Esophagus squamous epithelium (tissue), 5 donors: ENCODE results near the gene CYB561D1. TPM values are rescaled to one million over a fixed set of nuclear protein-coding genes. Genes with fewer than 3 reads are reported as not detected.

Source experiments
- DNase-seq: peaks from one replicate; lab custom pipeline; 2025; lab: John Stamatoyannopoulos, UW
- H3K27ac ChIP-seq, 4 donors: fragments of 200-600 bp; sonication (generic); one replicate each; pipeline ENCODE4 v1.5.1; 2016 to 2019; ENCODE audit warnings: mild to moderate bottlenecking in 1 of 4
- H3K27me3 ChIP-seq, 4 donors: fragments of 200-600 bp; sonication (generic); 1 replicate in 3 of 4; 2 replicates in 1 of 4; pipeline versions ENCODE4 v1.5.1 to v1.6.0; 2017 to 2021; ENCODE audit warnings: antibody characterized with exemption in 1 of 4
- H3K36me3 ChIP-seq, 3 donors: fragments of 200-600 bp; sonication (generic); one replicate each; pipeline ENCODE4 v1.5.1; 2016 to 2019
- H3K4me1 ChIP-seq, 3 donors: fragments of 200-600 bp; sonication (generic); one replicate each; pipeline ENCODE4 v1.5.1; 2017 to 2019
- H3K4me3 ChIP-seq, 4 donors: fragments of 200-600 bp; sonication (generic); 1 replicate in 3 of 4; 2 replicates in 1 of 4; pipeline ENCODE4 v1.5.1; 2016 to 2019; ENCODE audit warnings: mild to moderate bottlenecking in 2 of 4, moderate library complexity in 1 of 4
- H3K9me3 ChIP-seq, 3 donors: fragments of 200-600 bp; sonication (generic); one replicate each; pipeline ENCODE4 v1.5.1; 2016 to 2019
- POLR2A ChIP-seq, 4 donors: fragments of 450-650 bp; IDR thresholded peaks; one replicate each; pipeline ENCODE4 v1.6.1; 2017; ENCODE audit warnings: antibody characterized with exemption in 4 of 4, mild to moderate bottlenecking in 4 of 4, moderate library complexity in 3 of 4
- WGBS, 2 donors: methylation state at CpG; one replicate each; pipeline ENCODE4 v1.1.5; 2018; 5-methylcytosine and 5-hydroxymethylcytosine counted together
- intact Hi-C: fragments of 100-400 bp; cut with DNase I; formaldehyde crosslinking; loops from one replicate; pipeline ENCODE4 v1.15.0; 2022
- total RNA-seq, 4 donors: library from RNA; depleted of rRNA; stranded (reverse); fragments of >200 nt; gene quantifications; one replicate each; pipeline ENCODE4 v1.1.0, GENCODE V29; 2016
- TF ChIP-seq, protein P1 (sequence below), 6 experiments: fragments of 450-650 bp in 4 of 6; fragments of 200-600 bp in 2 of 6; sonication (generic) in 2 of 6; IDR thresholded peaks; one replicate each; pipeline ENCODE4 v1.5.1; 2016 to 2019; ENCODE audit warnings: antibody characterized with exemption in 6 of 6, mild to moderate bottlenecking in 4 of 6, moderate library complexity in 4 of 6
- donor health status: DM: yes; HTN: yes; CAD: no.

Gene CYB561D1
- total RNA-seq, 4 donors from 2014 or later, result 3.1 to 12.7 (median 7.3) TPM

DNA sequence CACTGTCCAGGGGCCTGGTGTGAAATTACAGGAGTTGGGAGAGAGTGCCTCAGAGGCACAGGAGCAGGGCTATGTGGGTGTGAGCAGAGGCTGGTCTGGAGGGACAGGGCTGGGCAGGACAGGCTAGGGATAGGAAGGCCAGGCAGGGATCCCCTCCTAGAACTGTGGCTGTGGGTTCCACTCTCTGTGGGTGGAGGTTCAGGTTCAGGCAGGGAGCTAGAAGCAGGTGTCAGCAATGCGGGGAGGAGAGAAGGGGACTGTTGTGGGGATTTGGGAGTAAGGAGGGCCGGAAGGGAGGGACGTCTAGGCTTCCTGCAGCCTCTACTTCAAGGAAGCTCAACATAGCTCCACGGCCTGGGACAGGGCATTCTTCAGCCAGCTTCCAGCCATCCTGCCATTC lies 37.5 kb downstream of the CYB561D1 start:
- Histone ChIP-seq H3K9me3 (no peaks in the 10 kb centered on the region), H3K4me3 (no peak overlapping the region), H3K27me3 (no peaks in the 10 kb centered on the region), H3K4me1 (peaks cover 0 to 24% (median 5%) of the 10 kb centered on the region in 3 donors), H3K36me3 (no peaks in the 10 kb centered on the region), H3K27ac (no peak overlapping the region)
- intact Hi-C loops, result loop anchor here (5.0 kb wide), 1 partner anchor 39 kb away; the partner anchor contains the start of gene CYB561D1
- no peak for DNase-seq
- TF ChIP-seq POLR2A (IDR thresholded peaks at IDR 0.05), result no peak
- TF ChIP-seq, protein P1, sequence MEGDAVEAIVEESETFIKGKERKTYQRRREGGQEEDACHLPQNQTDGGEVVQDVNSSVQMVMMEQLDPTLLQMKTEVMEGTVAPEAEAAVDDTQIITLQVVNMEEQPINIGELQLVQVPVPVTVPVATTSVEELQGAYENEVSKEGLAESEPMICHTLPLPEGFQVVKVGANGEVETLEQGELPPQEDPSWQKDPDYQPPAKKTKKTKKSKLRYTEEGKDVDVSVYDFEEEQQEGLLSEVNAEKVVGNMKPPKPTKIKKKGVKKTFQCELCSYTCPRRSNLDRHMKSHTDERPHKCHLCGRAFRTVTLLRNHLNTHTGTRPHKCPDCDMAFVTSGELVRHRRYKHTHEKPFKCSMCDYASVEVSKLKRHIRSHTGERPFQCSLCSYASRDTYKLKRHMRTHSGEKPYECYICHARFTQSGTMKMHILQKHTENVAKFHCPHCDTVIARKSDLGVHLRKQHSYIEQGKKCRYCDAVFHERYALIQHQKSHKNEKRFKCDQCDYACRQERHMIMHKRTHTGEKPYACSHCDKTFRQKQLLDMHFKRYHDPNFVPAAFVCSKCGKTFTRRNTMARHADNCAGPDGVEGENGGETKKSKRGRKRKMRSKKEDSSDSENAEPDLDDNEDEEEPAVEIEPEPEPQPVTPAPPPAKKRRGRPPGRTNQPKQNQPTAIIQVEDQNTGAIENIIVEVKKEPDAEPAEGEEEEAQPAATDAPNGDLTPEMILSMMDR (IDR thresholded peaks at IDR 0.05), result no peak
- 76% methylated on average over 4 of the region's 4 CpGs; no CpG with 5 or more reads in 1 of the 2 donors for WGBS, 2 donors

DNA sequence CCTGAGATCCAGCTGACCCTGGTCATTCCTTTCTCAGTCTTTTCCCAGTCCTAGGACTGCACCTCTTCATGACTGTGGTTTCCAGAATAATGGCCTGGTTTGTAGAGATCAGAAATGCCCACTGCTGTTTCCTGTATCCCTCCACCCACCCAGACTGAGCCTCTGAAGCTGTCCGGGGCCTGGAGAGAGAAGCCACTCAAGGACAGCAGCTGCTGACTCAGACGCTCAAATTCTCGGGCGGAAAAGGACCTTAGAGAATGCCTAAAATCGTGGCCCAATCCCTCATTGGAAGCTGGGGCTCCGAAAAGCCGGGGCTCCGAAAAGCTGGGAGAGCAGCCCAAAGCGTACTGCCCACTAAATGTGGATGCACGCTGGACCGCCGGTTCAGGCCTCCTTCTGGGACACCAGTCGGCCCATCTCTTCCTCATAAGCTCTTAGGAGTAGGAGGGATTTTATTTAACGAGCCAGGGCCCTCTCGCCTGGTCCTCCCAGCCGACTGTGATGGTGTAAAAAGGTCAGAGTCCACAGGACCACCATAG lies 38.0 kb downstream of the CYB561D1 start:
- intact Hi-C loops, result loop anchor here (5.0 kb wide), 1 partner anchor 40 kb away; the partner anchor contains the start of gene CYB561D1
- TF ChIP-seq, protein P1 (IDR thresholded peaks at IDR 0.05), result no peak
- TF ChIP-seq POLR2A (IDR thresholded peaks at IDR 0.05), result no peak
- H3K4me3 ChIP-seq, result peak overlapping the region in 2 of 4 donors; percentile 14 to 39
- WGBS, 2 donors, result 41 to 58% methylated on average over 5 to 11 of the region's 16 CpGs
- H3K36me3 ChIP-seq, result no peaks in the 10 kb centered on the region
- no peaks in the 10 kb centered on the region for H3K9me3 ChIP-seq
- H3K27me3 ChIP-seq, result no peaks in the 10 kb centered on the region
- DNase-seq, result no peak
- H3K27ac ChIP-seq, result no peak overlapping the region
- H3K4me1 ChIP-seq, result peaks cover 0 to 26% (median 5%) of the 10 kb centered on the region in 3 donors

DNA sequence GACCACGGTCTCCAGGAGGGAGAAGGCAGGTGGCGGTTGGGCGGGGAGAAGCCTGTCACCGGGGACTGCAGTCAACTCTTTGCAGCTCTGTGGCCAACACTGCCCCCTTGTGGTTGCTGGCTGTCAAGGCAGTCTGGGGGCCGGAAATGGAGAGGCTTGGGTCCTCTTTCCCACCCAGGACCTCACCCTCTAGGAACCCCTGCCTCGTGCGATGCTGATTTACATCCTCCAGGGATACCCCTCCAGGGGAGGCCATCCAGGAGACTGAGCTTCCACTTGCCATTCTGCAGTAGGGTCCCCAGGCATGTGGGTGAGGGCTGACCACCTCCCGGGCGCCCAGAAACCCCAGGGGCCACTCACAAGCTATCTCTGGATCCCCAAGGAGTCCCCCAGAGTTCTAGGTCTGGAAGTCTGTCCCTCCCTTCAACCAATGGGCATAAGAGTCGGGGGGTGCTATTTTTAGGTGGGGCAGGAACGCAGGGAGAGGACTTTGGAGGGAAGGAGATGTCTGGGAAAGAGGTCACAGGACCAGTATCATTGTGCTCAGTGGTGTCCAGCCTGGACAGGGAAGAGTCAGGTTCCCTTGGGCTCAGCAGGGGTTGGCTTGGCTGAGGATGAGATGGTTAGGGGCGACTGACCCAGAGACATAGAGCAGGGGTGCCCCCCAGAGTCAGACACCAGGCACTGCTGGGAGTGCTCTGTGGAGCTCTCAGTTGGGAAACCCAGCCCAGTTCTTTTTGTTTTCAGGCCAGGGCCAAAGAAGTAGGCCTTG lies 38.7 kb downstream of the CYB561D1 start:
- peaks cover 0 to 26% (median 5%) of the 10 kb centered on the region in 3 donors for H3K4me1 ChIP-seq
- H3K27ac ChIP-seq, result peak overlapping the region; percentile 13 to 45 (median 29)
- no peaks in the 10 kb centered on the region for H3K36me3 ChIP-seq
- no peak for DNase-seq
- intact Hi-C loops, result loop anchor here (5.0 kb wide), 1 partner anchor 40 kb away; the partner anchor contains the start of gene CYB561D1
- TF ChIP-seq, protein P1 (IDR thresholded peaks at IDR 0.05), result peak; percentile 94 to 99 (median 98)
- TF ChIP-seq POLR2A (IDR thresholded peaks at IDR 0.05), result no peak
- peak overlapping the region in 2 of 4 donors; percentile 14 to 39 for H3K4me3 ChIP-seq
- WGBS, 2 donors, result 0 to 6% methylated on average over 1 to 8 of the region's 12 CpGs
- no peaks in the 10 kb centered on the region for H3K27me3 ChIP-seq
- H3K9me3 ChIP-seq, result no peaks in the 10 kb centered on the region

DNA sequence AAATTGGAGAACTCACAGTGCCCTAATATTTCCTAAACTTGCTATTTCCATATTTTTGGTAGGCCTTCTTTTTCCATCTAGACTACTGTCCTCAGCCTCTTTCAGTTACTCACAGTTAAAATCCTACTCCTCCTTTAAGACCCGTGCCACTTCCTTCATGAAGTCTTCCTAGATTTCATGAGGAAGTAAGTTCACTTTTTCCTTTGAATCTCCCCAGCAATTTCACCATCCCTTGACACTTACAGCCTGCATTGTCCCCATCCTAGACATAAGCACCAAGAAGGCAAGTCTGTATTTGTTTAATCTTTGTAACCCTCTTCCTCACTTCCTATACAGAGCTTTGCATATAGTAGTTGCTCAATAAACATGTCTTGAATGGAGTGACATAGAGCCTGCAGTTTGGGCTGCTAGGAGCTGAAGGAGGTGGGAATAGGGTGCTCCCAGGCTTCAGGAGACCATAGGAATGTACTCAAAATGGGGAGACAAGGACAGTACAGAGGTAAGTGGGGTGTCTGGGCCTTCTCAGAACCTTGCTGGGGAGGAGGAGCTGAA lies 40.5 kb downstream of the CYB561D1 start:
- peaks cover 0 to 26% (median 5%) of the 10 kb centered on the region in 3 donors for H3K4me1 ChIP-seq
- intact Hi-C loops, result loop anchor here (5.0 kb wide), 1 partner anchor 42 kb away; the partner anchor contains the start of gene CYB561D1
- TF ChIP-seq POLR2A (IDR thresholded peaks at IDR 0.05), result no peak
- TF ChIP-seq, protein P1 (IDR thresholded peaks at IDR 0.05), result no peak
- WGBS, 2 donors, result 88 to 89% methylated on average over 1 of the region's 1 CpG
- no peaks in the 10 kb centered on the region for H3K9me3 ChIP-seq
- DNase-seq, result no peak
- H3K27ac ChIP-seq, result no peak overlapping the region
- no peak overlapping the region for H3K4me3 ChIP-seq
- H3K27me3 ChIP-seq, result no peaks in the 10 kb centered on the region
- no peaks in the 10 kb centered on the region for H3K36me3 ChIP-seq
